Esophagus squamous epithelium (tissue), 5 donors: Measurements from ENCODE around the gene ARHGEF17. TPM values are rescaled to one million over a fixed set of nuclear protein-coding genes. Genes with fewer than 3 reads are reported as not detected.

Experiments used
- DNase-seq: peaks from one replicate; lab custom pipeline; 2025; lab: John Stamatoyannopoulos, UW
- H3K27ac ChIP-seq, 4 donors: fragments of 200-600 bp; sonication (generic); one replicate each; pipeline ENCODE4 v1.5.1; 2016 to 2019; ENCODE audit warnings: mild to moderate bottlenecking in 1 of 4
- H3K27me3 ChIP-seq, 4 donors: fragments of 200-600 bp; sonication (generic); 1 replicate in 3 of 4; 2 replicates in 1 of 4; pipeline versions ENCODE4 v1.5.1 to v1.6.0; 2017 to 2021; ENCODE audit warnings: antibody characterized with exemption in 1 of 4
- H3K36me3 ChIP-seq, 3 donors: fragments of 200-600 bp; sonication (generic); one replicate each; pipeline ENCODE4 v1.5.1; 2016 to 2019
- H3K4me1 ChIP-seq, 3 donors: fragments of 200-600 bp; sonication (generic); one replicate each; pipeline ENCODE4 v1.5.1; 2017 to 2019
- H3K4me3 ChIP-seq, 4 donors: fragments of 200-600 bp; sonication (generic); 1 replicate in 3 of 4; 2 replicates in 1 of 4; pipeline ENCODE4 v1.5.1; 2016 to 2019; ENCODE audit warnings: mild to moderate bottlenecking in 2 of 4, moderate library complexity in 1 of 4
- H3K9me3 ChIP-seq, 3 donors: fragments of 200-600 bp; sonication (generic); one replicate each; pipeline ENCODE4 v1.5.1; 2016 to 2019
- CTCF ChIP-seq, 6 experiments: fragments of 450-650 bp in 4 of 6; fragments of 200-600 bp in 2 of 6; sonication (generic) in 2 of 6; IDR thresholded peaks; one replicate each; pipeline ENCODE4 v1.5.1; 2016 to 2019; ENCODE audit warnings: antibody characterized with exemption in 6 of 6, mild to moderate bottlenecking in 4 of 6, moderate library complexity in 4 of 6
- POLR2A ChIP-seq, 4 donors: fragments of 450-650 bp; IDR thresholded peaks; one replicate each; pipeline ENCODE4 v1.6.1; 2017; ENCODE audit warnings: antibody characterized with exemption in 4 of 4, mild to moderate bottlenecking in 4 of 4, moderate library complexity in 3 of 4
- WGBS, 2 donors: methylation state at CpG; one replicate each; pipeline ENCODE4 v1.1.5; 2018; 5-methylcytosine and 5-hydroxymethylcytosine counted together
- intact Hi-C: fragments of 100-400 bp; cut with DNase I; formaldehyde crosslinking; loops from one replicate; pipeline ENCODE4 v1.15.0; 2022
- total RNA-seq, 4 donors: library from RNA; depleted of rRNA; stranded (reverse); fragments of >200 nt; gene quantifications; one replicate each; pipeline ENCODE4 v1.1.0, GENCODE V29; 2016
- donor health status: DM: yes; HTN: yes; CAD: no.

The ARHGEF17 gene
- total RNA-seq, 4 donors from 2014 or later, result 3.2 to 23.1 (median 5.4) TPM

GRCh38 chr11:73321604-73322381, 13.7 kb downstream of the ARHGEF17 start:
- intact Hi-C loops, result no loop called here
- TF ChIP-seq CTCF (IDR thresholded peaks at IDR 0.05) (no peak), POLR2A (IDR thresholded peaks at IDR 0.05) (no peak)
- Histone ChIP-seq H3K27me3 (no peaks in the 10 kb centered on the region), H3K9me3 (no peaks in the 10 kb centered on the region), H3K36me3 (no peaks in the 10 kb centered on the region), H3K4me1 (peaks cover 52 to 100% (median 81%) of the 10 kb centered on the region in 3 donors), H3K4me3 (no peak overlapping the region), H3K27ac (peak overlapping the region; percentile 50 to 91 (median 84))
- DNase-seq, result no peak
- WGBS, 2 donors, result 44 to 61% methylated on average over 6 of the region's 10 CpGs

- no peak overlapping the region for H3K4me3 ChIP-seq
- WGBS, 2 donors, result 66 to 69% methylated on average over 6 of the region's 7 CpGs
Observed at GRCh38 chr11:73322382-73323306, 14.6 kb downstream of the ARHGEF17 start.

GRCh38 chr11:73323464-73323863, 15.4 kb downstream of the ARHGEF17 start:
- intact Hi-C loops, result no loop called here
- no peaks in the 10 kb centered on the region for H3K9me3 ChIP-seq
- no peaks in the 10 kb centered on the region for H3K36me3 ChIP-seq
- H3K4me1 ChIP-seq, result peaks cover 35 to 99% (median 65%) of the 10 kb centered on the region in 3 donors
- DNase-seq, result no peak
- H3K27ac ChIP-seq, result peak overlapping the region; percentile 50 to 91 (median 84)
- 17 to 59% methylated on average over 2 to 6 of the region's 14 CpGs for WGBS, 2 donors
- no peaks in the 10 kb centered on the region for H3K27me3 ChIP-seq
- H3K4me3 ChIP-seq, result no peak overlapping the region
- no peak for TF ChIP-seq CTCF (IDR thresholded peaks at IDR 0.05)

More at GRCh38 chr11:73322382-73323306, 14.6 kb downstream of the ARHGEF17 start:
- no peaks in the 10 kb centered on the region for H3K27me3 ChIP-seq
- H3K9me3 ChIP-seq, result no peaks in the 10 kb centered on the region
- H3K4me1 ChIP-seq, result peaks cover 43 to 99% (median 73%) of the 10 kb centered on the region in 3 donors
- DNase-seq, result no peak
- intact Hi-C loops, result no loop called here
- no peaks in the 10 kb centered on the region for H3K36me3 ChIP-seq
- peak overlapping the region; percentile 50 to 91 (median 84) for H3K27ac ChIP-seq
- no peak for TF ChIP-seq CTCF (IDR thresholded peaks at IDR 0.05)
- TF ChIP-seq POLR2A (IDR thresholded peaks at IDR 0.05), result no peak

GRCh38 chr11:73324116-73324515, 16.0 kb downstream of the ARHGEF17 start:
- Histone ChIP-seq H3K27me3 (no peaks in the 10 kb centered on the region), H3K4me1 (peaks cover 33 to 97% (median 60%) of the 10 kb centered on the region in 3 donors)
- WGBS, 2 donors, result 20 to 77% methylated on average over 1 to 4 of the region's 9 CpGs

More at GRCh38 chr11:73324116-73324515, 16.0 kb downstream of the ARHGEF17 start:
- TF ChIP-seq CTCF (IDR thresholded peaks at IDR 0.05) (no peak), POLR2A (IDR thresholded peaks at IDR 0.05) (no peak)
- no peaks in the 10 kb centered on the region for H3K36me3 ChIP-seq
- peak overlapping the region; percentile 50 to 91 (median 84) for H3K27ac ChIP-seq
- no peaks in the 10 kb centered on the region for H3K9me3 ChIP-seq
- intact Hi-C loops, result no loop called here
- DNase-seq, result no peak
- H3K4me3 ChIP-seq, result no peak overlapping the region
